GM21390 (cell line): ENCODE results near the gene FAM210B.
"Not testable (repeated sequence)": the region's sequence is repeated elsewhere in the genome, so short reads cannot be mapped to it uniquely, and the experiment has no call there.

Experiments used
- ATAC-seq: cut with Tn5 transposase; IDR thresholded peaks from one replicate; pipeline ENCODE4 v1.9.1; 2021; ENCODE audit not compliant: unreplicated experiment

The FAM210B gene

DNA sequence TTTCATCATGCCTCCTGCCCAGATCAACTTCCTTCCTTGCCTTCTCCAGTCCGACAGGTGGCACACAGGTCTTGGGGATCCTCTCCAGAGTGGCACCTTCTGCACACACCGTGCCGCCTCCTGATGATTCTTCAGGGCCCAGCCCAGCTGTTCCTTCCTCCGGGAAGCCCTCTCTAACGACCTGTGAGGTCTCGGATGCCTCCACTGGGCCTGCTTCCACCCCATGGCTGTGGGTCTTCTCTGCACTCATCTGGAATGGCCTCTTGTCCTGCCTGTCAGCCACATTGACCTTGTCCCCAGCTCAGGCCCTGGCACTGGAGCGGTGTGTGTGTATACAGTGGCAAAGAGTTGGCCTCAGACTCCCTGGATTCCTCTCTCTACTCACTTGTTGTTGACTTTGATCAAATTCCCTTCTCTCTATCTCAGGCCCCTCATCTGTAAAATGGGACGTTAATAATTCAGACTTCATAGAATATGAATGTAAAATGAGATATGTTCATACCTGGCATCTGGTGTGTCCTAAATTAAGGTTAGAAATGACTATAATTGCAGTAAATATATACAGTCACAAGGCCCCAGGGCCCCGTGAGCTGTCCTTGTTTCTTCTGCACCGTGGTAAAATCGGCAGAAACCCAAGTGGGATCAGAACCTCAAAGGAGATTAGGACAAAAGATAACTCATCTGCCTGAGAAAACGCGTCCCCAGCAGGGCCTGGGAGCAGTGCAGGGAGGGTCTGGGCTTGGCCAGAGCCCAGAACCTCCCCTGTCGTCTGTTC lies 1.5 kb downstream of the FAM210B start:
- ATAC-seq, result no peak

DNA sequence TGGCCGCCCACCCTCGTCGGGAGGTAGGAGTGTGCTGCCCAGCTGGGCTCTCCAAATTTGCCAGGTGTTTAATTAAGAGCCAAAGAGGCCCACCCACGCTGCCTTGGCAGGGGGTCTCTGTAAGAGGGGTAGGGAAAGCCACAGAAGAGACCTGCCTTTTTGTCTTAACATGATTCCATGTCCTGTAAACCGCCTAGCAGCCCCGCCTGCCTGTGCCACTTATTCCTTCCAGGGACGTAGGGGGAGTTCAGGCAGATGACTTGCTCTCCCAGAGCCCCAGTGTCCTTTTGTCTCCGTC lies 2.1 kb downstream of the FAM210B start:
- ATAC-seq, result no peak

DNA sequence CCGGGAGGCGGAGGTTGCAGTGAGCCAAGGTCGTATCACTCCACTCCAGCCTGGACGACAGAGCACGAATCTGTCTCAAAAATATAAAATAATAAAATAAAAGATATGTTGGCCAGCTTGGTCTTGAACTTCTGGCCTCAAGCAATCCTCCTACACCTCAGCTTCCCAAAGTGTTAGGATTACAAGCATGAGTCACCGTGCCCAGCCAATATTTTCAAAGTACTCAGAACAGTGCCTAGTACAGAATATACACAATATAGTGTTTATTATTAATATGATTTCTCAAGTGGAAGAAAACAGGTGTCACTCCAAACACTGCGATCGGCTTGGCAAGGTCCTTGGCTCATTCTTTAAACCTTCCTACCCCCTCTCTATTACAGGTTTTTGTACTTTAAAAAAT lies 3.1 kb downstream of the FAM210B start:
- no peak for ATAC-seq

DNA sequence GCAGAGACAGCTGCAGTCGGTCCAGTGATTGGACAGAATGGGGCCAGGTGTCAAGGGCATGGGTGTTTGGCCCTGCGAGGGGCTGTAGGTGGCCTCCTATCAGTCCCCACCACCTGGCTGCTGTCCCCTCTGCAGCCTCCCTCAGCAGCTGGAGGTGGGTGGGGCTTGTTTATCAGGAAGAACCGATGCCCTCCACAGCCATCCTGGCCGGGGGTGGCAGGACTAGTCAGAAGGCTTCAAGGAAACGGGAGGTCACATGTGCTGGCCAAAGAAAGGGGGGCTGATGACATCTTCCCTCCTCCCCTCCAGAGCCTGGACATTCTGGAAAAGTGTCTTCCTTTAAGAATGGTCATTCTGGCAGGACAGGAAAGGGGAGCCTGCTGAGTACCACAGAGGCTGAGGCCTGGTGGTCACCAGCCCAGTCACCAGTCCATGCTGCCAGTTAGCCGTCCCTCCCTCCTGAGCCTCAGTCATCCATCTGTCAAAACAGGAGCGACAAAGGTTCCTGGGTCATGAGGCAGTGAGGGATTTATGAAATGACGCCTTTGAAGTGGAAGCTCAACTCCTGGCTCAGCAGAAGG lies 4.1 kb downstream of the FAM210B start:
- ATAC-seq, result no peak

DNA sequence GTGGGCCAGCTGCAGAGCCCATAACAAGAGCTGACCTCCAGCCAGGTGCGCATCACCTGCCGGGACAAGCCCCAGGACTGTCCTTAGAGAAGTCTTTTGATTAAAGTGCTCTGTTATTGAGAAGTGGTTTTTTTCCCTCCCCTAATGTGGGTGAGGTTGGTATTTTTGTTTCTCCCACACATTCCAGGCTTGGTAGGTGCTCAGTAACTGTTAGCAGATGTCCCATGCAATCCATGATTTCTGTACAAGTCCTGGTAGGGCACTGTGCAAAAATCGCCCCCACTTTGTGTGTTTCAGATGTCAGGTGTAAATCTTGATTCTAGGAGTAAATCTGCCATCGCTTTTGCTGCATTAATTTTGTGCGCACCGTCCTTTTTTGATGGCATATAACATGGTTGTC lies 4.7 kb downstream of the FAM210B start:
- no peak for ATAC-seq

DNA sequence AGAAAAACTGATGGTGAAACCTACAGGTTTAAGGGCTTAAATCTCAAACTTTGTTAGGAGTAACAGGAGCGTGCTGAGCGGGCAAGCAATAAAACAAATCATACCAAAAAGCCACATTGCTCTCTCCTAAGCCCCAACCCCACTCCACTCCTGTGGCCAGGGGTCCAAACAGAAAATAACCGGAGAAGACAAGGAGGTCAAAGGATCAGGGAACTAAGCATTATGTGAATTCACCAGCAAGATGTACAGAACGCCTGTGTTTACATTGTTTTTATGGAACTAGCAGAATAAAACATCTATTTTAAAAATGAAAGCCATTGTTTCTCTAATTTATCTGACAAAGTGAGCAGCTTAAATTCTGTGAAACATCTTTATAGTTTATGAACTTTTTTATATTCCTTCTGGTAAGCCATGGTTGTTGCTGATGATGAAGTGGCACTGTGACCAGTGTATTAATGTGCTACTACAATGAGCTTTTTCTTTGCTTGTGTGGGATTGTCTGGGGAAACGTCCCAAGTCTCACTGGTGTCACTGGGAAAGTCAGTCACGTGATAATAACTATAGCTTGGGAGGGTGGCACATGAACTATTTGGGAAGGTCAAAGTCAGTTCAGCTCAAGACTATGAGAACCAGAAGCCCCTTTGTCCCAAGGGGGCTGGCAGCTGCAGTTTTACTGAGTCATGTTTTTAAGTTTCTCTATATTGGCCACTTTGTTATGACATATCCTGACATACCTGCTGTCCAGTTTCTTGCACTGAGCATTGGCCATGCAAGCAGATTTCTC lies 9.8 kb downstream of the FAM210B start:
- no peak for ATAC-seq

DNA sequence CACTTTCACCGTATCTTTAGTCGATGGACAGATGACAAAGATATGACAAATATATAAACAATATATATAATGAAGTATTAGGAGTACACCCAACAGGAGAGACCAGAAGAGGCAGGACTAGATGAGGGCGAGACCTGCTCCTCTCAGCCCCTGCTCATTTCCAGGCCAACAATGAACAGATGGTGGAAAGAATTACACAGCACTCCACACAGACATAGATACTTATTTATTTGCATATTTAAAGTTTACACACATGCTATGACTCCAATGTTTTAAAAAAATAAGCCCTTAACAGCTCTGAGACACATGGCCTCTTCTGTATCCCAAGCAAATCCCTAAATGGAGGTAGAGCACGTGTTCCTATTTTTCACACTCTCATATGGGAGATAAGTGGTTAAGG lies 10.4 kb downstream of the FAM210B start:
- no peak for ATAC-seq

DNA sequence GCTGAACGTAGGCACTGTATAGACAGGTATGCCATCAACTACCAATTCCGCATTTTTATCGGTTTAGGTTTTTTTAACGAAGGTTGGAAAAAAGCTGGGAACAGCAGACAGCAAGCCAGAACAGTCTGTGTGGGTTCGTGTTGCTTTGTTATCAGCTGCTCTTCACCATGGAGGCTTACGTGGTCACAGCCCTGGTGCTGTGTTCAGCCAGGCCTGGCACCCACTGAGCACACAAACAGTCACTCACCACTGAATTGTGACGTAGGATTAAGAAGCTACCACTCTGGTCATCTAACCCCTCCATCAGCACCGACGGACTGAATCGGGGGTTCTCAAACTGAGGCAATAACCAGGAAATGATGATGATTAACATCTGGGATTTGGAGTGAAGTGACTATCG lies 13.2 kb downstream of the FAM210B start:
- no peak for ATAC-seq

DNA sequence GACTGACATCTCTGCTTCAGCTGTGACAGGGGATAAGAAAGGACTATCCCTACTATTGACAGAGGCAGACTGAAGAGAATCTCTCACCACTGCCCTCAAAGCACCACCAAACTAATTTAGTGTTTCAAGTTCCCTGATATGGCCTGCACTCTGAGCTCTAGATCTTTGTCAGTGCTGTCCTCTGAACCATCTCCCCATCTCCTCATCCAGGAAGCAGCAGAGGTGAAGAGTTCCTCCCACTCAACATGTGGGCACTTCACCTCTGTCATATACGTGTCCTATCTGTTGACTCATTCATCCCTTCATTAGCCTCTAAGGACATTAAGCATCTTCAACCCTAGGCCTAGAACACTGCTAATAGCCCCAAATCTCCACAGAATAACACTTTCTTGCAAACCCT lies 14.1 kb downstream of the FAM210B start:
- no peak for ATAC-seq

DNA sequence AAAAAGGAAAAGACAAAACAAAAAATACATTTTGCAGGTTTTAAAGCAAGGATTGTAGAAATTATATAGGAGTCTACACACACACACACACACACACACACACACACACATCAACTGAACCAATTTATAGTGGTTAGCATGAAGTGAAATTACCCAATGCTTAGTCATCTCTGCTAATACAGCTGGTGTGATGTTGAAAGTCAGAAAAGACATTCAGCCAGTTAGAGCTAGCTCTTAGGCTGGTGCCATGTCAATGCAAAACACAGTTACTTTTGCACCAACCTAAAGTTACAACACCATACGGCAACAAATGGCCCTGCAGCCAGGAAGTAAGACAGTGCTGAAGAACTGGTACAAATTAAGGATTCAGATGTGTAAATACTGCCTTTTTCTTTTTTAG lies 15.2 kb downstream of the FAM210B start:
- ATAC-seq, result peak; percentile 72

DNA sequence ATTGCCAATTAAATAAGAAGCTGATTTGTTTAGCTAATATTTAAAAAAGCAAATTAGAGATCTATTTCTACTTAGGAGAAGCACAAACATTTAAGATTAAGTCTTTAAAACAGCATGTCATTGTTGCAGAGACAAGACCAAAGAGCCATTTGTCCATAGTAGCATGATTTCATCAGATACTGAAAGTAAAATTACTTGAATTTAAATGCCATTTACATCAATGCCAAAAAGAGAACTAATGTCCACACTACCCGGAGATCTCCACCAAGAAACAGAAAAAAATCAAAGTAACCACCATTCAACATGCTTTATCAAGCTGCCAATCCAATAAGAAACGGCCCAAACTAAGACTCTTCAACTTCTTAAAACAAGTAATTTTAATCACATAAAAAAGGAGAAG lies 17.6 kb downstream of the FAM210B start:
- no peak for ATAC-seq

DNA sequence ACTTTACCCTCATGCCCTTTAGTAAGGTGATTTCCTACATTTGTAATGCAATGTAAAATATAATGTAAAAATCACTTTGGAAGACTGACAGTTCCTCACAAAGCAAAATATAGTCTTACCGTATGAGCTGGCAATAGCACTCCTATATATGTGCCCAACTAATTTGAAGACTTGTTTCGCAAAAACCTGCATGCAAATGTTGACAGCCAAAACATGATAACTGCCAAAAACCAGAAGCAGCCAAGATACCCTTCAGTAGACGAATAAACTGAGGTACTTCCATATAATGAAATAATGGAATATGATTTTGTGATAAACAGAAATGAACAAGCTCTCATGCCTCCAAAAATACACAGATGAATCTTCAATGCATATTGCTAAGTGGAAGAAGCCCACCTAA lies 19.6 kb downstream of the FAM210B start:
- ATAC-seq, result no peak

DNA sequence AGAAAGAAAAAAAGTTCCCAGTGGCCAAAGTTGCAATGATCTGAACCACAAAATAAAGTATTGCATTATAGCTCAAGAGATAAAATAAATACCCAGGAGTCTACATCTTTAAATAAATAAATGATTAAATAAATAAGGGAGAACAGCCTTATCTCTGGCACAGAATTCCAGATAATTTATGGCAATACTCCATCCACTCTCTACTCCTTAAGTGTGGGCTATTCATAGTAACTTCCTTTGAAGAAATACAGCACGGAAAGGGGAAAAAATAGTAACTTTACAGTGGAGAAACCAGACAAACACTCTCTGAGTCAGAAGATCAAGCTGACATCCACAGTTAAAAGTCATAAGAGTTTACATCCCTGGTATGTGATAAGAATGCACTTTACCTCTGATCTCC lies 21.6 kb downstream of the FAM210B start:
- ATAC-seq, result no peak

DNA sequence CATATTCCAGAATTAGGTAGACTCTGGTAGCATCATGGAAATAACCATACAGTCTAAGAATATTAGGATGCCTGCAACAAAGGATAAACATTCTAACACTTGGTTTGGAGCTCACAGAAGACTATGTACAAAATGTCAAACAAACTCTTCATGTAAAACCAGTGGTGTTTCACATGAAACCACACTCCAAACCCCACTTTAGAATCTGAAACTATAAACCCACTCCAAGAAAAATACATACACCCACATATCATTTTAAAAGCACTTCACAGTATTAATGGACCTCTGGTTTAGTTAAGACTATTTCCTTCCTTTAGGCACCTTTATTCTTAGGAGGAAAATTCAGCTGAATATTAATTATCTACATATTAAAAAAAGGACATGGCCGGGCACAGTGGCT lies 22.7 kb downstream of the FAM210B start:
- peak; percentile 77 for ATAC-seq

DNA sequence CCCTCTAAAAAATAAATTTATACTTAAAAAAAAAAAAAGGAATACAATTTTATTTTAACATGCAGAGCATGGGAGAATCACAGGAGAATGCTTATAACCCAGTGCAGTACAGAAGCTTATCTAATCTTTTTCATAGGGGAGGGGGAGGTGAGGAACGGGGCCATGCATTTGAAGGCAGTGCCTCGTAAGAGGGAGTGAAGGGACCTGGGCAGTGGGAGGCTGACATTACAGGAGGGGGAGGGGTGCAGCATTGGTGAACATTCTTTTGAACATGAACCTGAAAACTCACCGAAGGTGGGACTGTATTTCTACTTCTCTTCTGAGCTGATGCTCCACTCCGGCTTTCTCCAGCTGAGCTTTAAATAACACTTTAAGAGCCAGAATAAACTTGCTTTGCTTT lies 23.9 kb downstream of the FAM210B start:
- ATAC-seq, result no peak

DNA sequence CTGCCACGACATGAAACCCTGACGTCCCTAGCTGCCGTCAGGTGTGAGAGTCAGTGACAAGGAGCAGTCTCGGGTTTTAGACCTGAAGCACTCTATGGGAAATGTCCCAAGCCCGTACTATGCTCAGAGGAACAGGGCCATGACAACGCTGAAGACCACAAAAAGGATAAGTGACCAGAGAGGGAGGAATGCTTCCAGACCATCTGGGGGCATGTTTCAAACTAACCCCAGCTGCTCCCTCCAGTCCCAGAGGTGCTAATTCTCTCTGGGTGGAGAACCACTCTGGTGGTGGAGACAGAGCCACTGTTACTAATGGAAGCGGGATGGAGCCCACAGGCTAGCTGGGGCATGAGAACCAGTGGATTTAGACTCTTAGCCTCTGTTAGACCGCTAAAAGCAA lies 24.6 kb downstream of the FAM210B start:
- no peak for ATAC-seq

DNA sequence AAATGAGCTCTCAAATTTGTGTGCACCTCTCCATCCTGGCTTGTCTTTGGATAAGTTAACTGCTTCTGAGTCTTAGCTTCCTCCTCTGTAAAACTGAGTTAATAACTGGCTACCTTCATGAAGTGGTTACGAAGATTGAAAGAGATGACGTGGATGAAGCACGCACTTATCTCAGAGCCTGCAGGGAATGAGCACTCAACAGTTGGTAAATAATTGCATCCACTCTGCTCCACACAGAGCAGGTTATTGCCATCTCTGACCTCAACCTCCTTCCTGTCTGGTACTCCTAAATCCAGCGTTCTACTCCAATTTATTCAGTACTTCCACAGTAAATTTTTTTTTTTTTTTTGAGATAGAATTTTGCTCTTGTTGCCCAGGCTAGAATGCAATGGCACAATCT lies 26.4 kb downstream of the FAM210B start:
- ATAC-seq, result no peak

DNA sequence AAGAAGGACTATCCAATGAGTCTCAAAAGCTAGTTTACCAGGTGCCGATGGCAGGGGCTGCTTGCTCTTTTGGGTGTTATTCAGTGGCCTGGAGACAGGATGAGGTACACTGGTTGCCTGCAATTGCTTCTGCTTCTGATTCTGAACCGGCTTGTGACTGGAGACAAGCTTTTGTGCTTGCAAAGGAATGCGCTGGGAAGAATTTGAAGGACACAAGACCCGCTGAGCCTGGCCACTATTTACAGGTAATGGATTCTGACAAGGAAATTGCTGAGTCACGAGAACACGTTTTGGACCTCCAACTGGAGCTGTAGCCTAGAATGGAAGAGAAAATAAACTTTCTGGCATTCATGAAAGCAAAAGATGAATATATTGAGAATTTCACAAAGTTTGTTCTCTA lies 27.4 kb downstream of the FAM210B start:
- no peak for ATAC-seq

DNA sequence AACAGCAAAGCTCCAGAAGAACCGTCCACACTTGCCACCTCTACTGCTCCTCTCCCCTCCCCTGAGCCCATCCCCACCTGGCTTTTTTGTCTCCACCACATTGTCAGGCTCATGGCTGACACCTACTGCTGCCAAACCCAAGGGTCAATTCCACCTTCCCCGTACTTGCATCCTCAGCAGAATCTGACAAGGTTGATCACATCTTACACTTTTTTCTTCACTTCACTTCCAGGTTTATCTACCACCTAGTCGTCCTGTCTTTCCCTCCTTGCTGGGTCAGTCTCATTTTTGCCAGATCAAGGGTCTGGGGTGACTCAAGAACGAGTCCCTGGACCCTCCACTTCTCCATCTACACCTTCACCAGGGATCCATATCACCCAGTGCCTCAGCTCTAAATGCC lies 30.1 kb downstream of the FAM210B start:
- no peak for ATAC-seq

DNA sequence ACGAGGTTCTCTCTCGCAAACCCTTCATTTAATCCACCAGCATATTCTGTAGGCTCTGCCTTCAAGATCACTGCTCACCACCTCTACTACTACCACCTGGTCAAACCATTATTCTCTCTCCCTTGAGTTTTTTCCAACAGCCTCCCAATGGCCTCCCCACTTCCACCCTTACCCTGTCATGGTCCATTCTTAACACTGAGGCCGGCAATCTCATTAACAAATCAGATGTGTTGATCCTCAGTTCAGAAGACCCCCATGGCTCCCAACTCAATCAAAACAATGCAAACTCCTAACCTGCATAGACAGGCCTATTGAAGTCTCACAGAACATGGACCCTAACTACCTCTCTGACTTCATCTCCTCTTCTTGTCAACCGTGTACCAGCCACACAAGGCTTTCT lies 31.0 kb downstream of the FAM210B start:
- no peak for ATAC-seq

DNA sequence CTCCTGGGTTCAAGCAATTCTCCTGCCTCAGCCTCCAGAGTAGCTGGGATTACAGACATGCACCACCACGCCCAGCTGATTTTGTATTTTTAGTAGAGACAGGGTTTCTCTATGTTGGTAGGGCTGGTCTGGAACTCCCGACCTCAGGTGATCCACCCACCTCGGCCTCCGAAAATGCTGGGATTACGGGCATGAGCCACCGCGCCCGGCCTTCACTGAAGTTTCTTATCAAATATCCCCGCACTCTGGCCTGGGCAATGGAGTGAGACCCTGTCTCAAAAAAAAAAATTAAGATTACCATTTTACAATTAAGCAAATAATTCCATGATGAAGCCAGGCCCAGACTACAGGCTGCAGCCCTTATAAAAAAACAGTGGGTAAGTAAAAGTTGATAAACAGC lies 31.6 kb downstream of the FAM210B start:
- ATAC-seq, result not testable (repeated sequence)

DNA sequence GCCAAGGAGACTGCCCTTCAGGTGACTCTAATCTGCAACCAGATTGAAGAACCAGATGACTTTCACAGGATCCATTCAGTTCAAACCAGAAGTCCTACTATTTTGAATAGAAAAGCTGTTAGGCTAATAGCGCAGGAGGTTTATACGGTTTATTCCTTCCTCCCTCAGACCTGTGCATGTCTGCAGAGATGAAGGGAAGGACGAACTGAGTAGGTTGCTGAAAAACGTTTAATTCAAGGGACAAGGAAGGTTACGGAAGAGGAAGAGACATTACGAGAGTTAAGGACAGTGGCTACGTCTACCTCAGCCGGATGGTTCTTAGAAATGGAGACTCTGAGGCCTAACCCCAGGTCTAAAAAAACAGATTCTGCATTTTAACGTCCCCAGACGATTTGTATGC lies 32.3 kb downstream of the FAM210B start:
- ATAC-seq, result no peak
